ENCODE results near the gene PJA1.

DNA sequence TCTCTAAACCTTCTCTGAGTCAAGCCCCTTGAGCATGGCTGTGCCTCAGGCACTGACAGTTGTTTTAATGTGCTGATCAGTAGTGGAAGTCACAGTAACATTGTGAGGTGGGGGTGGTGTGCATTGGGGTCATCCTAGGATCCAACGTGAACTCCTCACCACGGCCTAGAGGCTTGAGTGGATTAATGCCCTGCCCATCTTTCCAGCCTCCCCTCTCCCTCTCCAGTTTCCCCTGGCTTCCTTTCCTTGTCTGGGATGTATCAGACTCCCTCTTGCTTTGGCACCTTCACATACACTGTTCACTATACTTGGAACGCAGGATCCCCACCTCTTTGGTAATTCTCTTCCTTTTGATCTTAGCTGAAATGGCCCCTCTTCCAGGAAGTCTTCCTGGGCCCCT, 13.3 kb upstream of the PJA1 start:
- TF ChIP-seq ZNF426 (tag by site-specific recombination; IDR thresholded peaks at IDR 0.05) (no peak), KLF16 (tag by site-specific recombination; IDR thresholded peaks at IDR 0.05) (no peak), ZBTB26 (tag by site-specific recombination; optimal IDR thresholded peaks at IDR 0.05) (no peak), YY1 (tag by site-specific recombination; IDR thresholded peaks at IDR 0.05) (no peak), KLF17 (tag by site-specific recombination; IDR thresholded peaks at IDR 0.05) (no peak), ZNF324 (tag by site-specific recombination; IDR thresholded peaks at IDR 0.05) (no peak), ZSCAN16 (tag by site-specific recombination; IDR thresholded peaks at IDR 0.05) (no peak), ZNF132 (tag by site-specific recombination; IDR thresholded peaks at IDR 0.05; ENCODE audit: borderline replicate concordance) (no peak), ZNF670 (tag by site-specific recombination; IDR thresholded peaks at IDR 0.05; ENCODE audit: low read depth) (no peak), ZNF133 (tag by site-specific recombination; IDR thresholded peaks at IDR 0.05) (no peak)
- TF ChIP-seq, protein P1, sequence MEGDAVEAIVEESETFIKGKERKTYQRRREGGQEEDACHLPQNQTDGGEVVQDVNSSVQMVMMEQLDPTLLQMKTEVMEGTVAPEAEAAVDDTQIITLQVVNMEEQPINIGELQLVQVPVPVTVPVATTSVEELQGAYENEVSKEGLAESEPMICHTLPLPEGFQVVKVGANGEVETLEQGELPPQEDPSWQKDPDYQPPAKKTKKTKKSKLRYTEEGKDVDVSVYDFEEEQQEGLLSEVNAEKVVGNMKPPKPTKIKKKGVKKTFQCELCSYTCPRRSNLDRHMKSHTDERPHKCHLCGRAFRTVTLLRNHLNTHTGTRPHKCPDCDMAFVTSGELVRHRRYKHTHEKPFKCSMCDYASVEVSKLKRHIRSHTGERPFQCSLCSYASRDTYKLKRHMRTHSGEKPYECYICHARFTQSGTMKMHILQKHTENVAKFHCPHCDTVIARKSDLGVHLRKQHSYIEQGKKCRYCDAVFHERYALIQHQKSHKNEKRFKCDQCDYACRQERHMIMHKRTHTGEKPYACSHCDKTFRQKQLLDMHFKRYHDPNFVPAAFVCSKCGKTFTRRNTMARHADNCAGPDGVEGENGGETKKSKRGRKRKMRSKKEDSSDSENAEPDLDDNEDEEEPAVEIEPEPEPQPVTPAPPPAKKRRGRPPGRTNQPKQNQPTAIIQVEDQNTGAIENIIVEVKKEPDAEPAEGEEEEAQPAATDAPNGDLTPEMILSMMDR (tag by site-specific recombination; IDR thresholded peaks at IDR 0.05) = no peak
- TF ChIP-seq, protein P2, sequence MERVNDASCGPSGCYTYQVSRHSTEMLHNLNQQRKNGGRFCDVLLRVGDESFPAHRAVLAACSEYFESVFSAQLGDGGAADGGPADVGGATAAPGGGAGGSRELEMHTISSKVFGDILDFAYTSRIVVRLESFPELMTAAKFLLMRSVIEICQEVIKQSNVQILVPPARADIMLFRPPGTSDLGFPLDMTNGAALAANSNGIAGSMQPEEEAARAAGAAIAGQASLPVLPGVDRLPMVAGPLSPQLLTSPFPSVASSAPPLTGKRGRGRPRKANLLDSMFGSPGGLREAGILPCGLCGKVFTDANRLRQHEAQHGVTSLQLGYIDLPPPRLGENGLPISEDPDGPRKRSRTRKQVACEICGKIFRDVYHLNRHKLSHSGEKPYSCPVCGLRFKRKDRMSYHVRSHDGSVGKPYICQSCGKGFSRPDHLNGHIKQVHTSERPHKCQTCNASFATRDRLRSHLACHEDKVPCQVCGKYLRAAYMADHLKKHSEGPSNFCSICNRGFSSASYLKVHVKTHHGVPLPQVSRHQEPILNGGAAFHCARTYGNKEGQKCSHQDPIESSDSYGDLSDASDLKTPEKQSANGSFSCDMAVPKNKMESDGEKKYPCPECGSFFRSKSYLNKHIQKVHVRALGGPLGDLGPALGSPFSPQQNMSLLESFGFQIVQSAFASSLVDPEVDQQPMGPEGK (tag by site-specific recombination; IDR thresholded peaks at IDR 0.05) = no peak
